HG03103 (cell line): Measurements from ENCODE around the gene FOXP4.

ENCODE experiments used
- ATAC-seq: cut with Tn5 transposase; IDR thresholded peaks from one replicate; pipeline ENCODE4 v1.9.1; 2021; ENCODE audit warnings: low read depth; ENCODE audit not compliant: unreplicated experiment

FOXP4 gene

DNA sequence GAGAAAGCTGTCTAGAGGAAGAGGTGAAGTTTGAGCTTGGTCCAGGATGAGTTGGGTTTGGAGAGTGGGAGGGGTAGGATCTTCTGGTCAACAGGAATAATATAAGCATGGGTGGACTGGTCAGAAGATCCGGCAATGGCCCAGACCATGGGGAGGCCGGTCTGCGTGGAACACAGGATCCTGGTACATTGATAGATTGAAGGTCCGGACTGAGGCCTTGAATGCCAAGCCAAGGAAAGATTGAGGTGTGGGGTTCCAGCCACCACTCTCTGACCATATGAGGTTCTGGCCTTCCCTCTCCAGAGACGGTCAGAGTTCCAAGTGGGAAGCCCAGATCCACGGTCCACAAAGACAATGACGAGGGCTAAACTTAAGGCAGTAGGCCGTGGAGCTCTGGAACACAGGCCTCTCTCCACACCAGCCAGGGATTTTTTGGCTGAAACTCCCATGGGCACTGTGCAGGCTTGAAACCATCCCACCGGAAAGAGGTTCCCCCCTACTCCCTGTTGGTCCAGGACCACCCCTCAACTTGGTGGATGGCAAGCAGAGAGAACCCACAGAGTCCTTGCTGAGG, 95.3 kb downstream of the FOXP4 start:
- ATAC-seq: no peak

DNA sequence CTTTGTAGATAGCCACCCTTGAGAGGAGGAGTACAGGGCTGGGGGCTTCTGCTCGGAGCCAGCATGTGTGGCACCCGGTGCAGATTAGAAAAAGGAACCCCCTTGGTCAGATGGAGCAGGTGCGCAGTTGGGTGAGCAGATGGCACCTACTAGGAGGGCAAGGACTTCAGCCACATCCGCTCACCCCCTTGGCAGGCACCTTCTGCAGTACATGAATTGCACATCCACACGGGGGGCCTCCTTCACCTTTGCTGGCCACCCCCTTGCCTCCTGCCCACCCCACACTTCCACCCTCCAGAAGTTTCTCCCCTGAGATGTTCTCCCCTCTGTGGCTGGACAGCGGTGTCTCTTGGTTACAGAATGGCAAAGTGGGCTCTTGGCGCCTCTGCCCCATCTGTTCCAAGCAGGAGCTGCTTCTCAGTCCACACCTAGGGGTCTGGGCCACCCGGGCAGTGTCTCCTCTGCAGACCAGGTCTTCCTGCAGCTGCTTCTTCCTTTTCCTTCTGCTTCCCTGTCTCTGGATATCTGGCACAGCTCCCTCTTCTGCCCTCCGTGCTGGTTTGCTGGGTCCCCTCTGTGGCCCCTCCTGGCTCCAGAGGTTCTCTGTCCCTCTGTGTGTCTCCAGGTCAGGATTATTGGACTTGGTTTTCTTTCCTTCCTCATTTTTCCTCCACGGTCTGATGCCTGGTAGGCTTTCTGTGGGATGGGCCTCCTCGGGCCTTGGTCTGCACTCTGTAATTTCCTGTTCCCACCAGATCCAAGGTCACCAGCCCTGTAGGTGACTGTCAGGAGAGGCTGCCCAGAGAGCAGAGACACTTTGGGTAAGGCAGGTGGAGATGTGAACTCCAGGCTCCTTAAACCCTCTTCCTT, 96.1 kb downstream of the FOXP4 start:
- no peak for ATAC-seq

DNA sequence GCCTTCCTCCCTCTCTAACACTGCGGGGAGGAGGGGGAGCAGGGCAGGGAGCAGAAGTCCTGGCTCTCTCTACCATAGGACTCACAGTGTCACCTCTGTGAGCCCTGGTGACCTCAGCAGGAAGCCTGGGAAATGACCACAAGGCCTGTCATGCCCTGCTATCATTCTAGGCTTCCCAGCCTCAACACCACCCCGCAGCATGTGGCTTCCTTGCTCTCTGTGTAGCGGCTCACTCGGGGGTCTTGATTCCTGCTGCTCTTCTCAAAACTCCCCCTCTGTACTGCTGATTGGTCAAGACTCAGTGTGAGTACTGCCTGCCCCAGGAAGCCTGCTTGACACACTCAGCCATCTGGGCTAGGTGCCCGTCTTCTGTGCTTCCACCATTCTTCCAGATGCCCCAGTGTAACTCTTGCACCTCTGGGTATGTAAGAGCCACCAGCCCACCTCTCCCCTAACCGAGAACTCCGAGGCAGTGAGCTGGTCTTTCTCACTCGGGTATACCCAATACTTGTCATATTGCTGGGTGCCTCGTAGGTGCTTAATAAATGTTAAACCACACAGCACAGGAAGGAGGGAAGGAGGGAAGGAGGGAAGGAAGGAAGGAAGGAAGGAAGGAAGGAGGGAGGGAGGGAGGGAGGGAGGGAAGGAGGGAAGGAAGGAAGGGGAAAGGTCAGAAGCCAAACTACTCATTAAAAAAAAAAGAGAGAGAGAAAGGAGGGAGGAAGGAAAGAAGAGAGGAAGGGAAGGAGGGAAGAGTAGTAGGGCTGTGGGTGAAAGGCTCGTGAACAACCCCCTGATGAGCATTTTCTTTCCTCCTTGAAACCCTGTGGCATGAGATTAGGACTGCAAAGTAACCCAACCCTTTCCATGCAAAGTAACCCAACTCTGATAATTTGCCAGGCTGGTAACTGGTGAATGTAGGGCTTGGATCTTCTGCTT, 97.0 kb downstream of the FOXP4 start:
- ATAC-seq: no peak

- ATAC-seq: no peak
These were observed 97.7 kb downstream of the FOXP4 start for GRCh38 chr6:41643899-41644269.

- ATAC-seq: no peak
These were observed 98.2 kb downstream of the FOXP4 start for GRCh38 chr6:41644297-41644879.

GRCh38 chr6:41645007-41645618, 98.9 kb downstream of the FOXP4 start:
- no peak for ATAC-seq

DNA sequence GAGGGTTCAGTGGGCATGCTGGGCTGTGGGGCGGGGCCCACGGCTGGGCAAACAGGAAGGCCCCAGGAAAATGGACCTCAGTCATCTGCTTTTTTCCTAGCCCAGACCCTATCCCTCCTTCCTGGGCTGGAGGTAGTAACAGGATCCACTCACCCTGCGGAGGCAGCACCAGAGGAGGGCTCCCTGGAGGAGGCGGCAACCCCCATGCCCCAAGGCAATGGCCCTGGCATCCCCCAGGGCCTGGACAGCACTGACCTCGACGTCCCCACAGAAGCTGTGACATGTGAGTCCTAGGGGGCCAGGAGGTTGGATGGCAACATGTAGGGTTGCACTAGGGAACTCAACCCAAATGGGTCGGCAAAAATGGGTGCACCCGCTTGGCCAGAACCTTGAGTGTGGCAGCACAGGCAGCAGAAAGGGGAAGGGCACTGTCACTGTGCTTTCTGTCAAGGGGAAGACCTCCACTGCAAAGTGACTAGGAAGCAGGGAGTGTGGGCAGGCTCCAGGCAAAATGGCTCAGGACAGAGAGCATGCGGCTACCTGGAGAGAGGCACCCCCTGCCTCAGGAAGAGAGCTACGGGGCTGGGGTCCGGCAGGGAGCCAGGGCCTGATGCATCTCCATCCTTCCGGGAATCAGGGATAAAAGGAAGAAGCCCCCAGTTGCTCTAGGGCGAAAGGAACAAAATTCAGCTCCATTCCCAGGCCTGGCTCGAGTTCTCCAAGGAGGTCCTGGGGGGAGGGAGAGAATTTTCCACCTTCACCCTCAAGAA, 100.0 kb downstream of the FOXP4 start:
- no peak for ATAC-seq

DNA sequence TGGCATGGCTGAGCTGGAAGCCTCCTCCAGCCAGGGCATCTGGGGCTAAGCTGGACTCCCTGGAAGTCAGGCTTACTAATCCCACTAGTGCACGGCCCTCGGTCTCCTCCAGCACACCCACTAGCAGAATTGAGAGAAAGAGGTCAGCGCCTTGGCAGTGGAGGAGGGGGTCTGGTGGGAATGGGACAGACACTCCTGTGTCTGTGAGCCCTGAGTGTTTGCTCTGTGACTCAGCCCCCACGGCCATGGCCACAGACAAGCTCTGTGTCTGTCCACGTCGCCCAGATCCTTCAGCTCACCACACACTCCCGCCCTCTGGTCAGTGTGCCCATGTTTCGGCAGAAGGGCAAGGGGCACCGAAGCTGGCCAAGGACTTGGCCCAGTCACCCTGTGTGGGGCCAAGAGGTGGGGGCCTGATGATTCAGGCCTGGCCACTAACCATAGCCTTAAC, 100.9 kb downstream of the FOXP4 start:
- ATAC-seq: no peak

DNA sequence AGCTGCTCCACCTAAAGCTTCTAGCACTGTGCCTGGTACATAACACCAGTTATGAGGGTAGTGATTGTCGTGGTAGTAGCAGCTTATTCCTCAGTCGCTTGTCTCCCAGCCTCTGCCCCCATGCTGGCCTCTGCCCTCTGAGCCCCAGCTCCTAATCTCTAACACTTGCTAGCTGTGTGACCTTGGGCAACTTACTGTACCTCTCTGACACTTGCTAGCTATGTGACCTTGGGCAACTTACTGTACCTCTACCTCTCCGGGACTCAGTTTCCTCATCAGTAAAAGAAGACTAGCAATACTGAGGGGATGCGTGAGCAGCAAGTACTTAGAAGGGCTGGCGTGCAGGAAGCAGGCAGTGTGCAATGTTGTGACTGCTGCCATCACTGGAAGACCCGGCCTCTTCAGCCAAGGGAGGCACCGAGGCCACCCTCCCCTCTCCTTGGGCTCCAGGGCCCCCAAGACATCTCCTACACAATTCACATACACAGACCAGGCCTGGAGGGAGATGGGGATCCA, 101.9 kb downstream of the FOXP4 start:
- no peak for ATAC-seq

DNA sequence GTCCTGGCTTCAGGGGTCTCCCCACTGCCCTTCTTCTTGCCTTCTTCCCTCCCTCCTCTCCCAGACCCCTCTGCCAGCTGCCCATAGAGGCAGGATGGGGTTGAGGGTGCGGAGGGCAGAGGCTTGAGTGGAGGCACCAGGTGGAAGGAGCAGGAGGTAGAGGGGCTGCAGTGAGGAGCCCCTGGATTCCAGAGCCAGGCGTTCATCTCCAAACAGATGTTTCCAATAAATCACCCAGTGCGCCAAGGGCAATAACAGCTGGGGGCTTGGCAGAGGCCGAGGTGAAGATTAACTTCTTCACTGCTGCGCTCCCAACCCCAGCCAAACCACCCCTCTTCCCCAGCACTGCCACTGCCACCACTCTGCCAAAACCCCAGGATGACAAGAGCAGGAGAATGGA, 102.7 kb downstream of the FOXP4 start:
- ATAC-seq: no peak

- ATAC-seq: no peak
These were observed 103.4 kb downstream of the FOXP4 start for GRCh38 chr6:41649596-41649995.

- no peak for ATAC-seq
These were observed 103.9 kb downstream of the FOXP4 start for GRCh38 chr6:41650120-41650519.

DNA sequence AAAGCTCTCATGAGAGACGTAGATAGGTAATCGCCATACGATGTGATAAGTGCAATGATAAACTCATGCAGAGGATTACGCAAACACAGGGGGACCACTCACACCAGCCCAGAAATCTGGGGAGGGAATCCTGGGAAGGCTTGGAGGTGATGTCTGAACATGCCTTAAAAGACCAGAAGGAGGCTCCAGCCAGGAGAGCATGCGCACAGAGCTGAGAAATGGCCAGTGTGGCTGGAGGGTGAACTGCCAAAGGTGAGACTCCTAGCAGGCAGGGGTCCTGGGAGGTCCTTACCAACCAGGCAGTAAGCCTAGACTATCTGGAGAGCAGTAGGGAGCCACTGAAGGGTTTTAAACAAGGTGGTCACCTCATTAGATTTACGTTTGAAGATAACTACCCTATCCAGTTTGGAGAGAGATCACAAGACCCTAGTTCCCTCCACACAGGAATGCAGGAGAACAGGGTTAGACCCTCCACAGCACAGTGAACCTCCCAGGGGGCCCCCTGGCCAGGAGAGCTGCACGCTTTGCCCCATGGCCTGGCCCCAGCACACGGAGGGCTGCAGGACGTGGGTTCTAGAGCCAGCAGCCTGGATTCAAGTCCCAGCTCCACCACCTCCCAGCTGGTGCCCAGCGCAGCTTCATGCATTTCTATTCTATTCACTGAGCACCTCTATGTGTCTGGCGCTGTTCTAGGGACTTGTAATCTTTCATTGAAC, 105.2 kb downstream of the FOXP4 start:
- ATAC-seq: no peak
